GM12874 (cell line): Measurements from ENCODE around the gene RFX3.

Source experiments
- CTCF ChIP-seq: IDR thresholded peaks from 2 replicates; pipeline ENCODE4 v1.5.1; 2011; ENCODE audit warnings: low read depth, mild to moderate bottlenecking, control low read depth, low read length, moderate library complexity; ENCODE audit not compliant: insufficient read depth

The RFX3 gene

GRCh38 chr9:3401221-3401954 lies 124.4 kb downstream of the RFX3 start:
- TF ChIP-seq CTCF = no peak

DNA sequence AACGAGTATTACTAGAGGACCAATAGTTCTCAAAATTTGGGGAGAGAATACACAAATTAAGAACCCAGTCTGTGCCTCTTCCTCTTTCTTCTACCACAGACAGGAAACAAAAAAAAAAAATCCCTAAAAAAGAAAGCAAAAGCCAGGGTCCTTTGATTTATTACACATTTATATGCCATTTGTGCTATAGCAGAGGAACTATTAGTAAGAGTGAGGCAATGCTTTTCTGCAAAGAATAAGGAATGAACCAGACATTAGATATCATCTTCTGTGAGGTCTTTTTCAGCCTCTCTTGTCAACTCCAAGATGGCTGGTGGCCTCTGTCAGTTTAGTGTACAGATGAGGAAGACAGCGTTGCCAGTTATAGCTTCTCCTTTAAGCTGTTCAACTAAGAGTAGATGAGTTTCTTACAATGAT lies 127.6 kb downstream of the RFX3 start:
- no peak for TF ChIP-seq CTCF

- no peak for TF ChIP-seq CTCF
Observed at GRCh38 chr9:3397766-3398165, 128.0 kb downstream of the RFX3 start.

DNA sequence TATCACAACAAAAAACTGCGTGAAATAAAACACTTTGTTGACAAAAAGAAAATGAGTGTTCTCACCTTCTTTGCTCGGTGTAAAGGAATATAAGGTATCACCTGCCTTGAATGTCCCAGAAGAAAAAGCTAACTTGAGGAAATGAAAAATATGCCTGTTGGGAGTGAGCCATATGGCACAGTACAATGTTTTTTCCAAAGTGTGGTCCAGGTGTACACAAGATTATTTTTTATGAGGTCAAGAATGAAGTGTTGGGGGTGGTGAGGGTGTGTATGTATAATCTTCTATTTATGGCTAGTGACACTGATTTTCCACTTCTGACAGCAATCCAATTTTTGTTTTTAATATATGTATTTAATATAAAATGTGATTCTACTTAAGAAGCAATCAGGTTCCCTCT lies 134.4 kb downstream of the RFX3 start:
- no peak for TF ChIP-seq CTCF

GRCh38 chr9:3386753-3387152 lies 139.0 kb downstream of the RFX3 start:
- TF ChIP-seq CTCF = no peak

GRCh38 chr9:3385871-3386270 lies 139.9 kb downstream of the RFX3 start:
- no peak for TF ChIP-seq CTCF

- TF ChIP-seq CTCF = no peak
Observed at GRCh38 chr9:3371842-3372241, 154.0 kb downstream of the RFX3 start.
